GM18517 (cell line): Measurements from ENCODE around the gene LRP1B.
"Not testable (repeated sequence)": the region's sequence is repeated elsewhere in the genome, so short reads cannot be mapped to it uniquely, and the experiment has no call there.

ENCODE experiments used
- ATAC-seq: cut with Tn5 transposase; IDR thresholded peaks from one replicate; pipeline ENCODE4 v1.9.1; 2021; ENCODE audit warnings: mild to moderate bottlenecking, moderate library complexity; ENCODE audit not compliant: unreplicated experiment

Gene LRP1B

DNA sequence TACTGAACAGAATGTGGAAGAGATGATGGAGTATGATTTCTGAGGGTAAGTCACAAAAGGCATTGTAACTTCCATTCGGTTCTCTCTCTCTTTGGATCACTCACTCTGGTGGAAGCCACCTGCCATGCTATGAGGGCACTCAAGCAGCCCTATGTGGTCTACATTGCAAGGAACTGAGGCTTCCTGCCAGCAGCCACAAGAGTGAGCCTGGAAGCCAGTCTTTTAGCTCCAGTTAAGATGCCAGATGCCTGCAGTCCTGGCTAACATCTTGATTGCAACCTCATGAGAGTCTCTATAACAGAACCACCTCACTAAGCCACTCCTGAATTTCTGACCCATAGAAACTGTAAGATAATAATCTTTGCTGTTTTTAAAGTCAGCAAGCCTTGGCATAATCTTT lies 935.7 kb downstream of the LRP1B start:
- no peak for ATAC-seq

- no peak for ATAC-seq
These were observed 943.8 kb downstream of the LRP1B start for GRCh38 chr2:141187075-141187439.

GRCh38 chr2:141186413-141187074 lies 944.3 kb downstream of the LRP1B start:
- ATAC-seq: no peak

DNA sequence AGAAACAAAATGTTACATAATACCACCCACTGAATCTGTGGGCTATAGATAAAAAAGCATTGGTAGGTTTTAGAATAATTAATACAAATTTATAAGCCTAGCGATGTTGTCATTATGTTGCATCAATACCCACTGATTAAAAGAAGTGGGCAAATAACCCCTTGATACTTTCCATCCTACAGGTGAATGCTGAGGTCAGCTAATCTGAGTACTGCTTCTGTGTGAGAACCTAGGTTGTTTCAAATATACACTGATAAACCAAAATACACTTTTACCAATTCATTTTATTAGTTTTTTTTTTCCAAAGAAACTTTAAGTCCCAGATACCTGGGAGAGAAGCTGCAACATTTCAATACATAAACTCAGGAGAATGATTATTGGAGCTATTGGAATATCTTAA lies 948.6 kb downstream of the LRP1B start:
- ATAC-seq: no peak

GRCh38 chr2:141169117-141169516 lies 961.7 kb downstream of the LRP1B start:
- not testable (repeated sequence) for ATAC-seq

GRCh38 chr2:141162314-141162713 lies 968.5 kb downstream of the LRP1B start:
- ATAC-seq: no peak

DNA sequence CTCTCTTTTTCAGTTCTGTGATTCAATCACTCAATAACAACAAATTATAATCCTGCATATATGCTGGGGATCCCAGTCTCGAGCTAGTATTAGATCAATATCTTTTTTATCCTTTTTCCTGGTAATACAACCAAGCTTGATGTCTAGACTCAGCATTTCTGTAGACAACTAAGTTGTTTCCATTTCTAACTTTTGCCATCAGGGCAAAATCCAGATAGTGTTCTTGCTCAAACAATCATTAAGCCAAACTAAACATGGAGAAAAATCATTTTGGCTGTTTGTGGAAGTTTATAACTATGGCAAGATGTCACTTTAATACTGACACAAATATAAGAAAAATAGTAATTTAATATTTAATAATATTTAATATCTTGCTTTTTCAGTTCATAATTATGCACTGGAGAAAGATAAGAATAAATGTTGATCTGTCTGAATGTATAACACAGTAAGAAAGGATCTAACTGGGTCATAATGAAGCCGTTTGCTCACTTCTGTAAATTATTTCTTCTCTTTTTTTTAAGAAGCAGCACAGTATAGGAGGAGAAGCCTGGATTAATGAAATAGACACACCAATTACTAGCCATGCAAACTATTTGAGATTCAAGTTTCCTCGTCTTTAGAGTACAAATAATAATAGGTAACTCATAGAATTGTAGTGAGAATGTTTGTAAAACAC lies 979.1 kb downstream of the LRP1B start:
- no peak for ATAC-seq

DNA sequence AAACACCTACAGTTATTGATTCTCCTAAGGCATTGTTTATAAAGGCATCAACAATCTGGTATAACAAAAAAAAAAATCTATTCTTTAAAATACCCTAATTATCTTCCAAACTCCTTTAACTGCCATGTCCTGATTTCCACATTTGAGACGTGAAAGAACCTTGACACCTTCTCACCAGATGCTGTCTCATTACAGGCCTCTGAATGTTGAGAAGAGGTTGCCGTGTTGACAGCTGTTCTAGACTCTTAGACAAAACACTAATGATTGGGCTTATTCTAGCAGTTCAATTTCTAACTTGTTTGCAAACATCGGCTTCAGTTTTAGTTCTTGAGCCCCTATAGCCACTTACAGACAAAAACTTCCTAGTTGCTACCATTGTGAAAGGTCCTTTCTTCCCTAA lies 988.8 kb downstream of the LRP1B start:
- no peak for ATAC-seq

- no peak for ATAC-seq
These were observed 993.6 kb downstream of the LRP1B start for GRCh38 chr2:141137122-141137693.

- no peak for ATAC-seq
These were observed 996.9 kb downstream of the LRP1B start for GRCh38 chr2:141133883-141134282.

GRCh38 chr2:141125432-141125831 lies 1005.4 kb downstream of the LRP1B start:
- no peak for ATAC-seq

DNA sequence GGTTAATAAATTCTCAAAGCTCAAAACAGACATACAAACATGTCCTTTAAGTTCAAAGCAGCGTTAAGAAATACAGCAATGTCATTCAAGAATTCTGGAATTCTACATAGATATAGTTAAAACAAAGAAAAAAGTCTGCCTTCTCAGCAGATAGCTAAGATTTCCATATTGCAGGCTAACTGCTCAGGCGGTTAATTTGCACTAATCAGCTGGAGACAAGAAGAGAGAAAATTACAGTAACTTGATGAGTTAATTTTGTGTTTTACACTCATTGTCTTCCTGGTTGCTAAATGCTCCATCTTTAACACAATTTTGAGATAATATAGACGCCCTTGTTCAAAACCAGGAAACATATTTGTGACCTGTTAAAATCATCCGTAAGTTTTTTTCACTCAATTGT lies 1012.0 kb downstream of the LRP1B start:
- no peak for ATAC-seq

DNA sequence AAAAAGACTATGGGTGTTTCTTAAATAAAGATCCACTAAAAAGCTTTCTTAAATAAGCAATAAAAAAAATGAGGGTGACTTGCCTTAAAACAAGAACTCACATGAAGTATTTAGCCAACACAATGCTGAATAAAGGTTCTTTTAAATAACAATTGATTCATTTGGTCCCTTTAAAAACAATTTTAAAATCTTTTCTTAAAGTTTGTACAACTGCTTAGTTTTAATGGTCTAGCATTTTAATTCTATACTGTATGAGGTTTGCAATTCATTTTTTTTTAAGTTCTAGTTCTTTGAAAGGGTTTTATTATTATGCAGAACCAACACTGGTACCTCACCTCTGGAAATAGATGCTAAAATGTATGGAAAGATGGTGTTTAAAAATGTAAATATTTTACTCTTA lies 1017.5 kb downstream of the LRP1B start:
- no peak for ATAC-seq

DNA sequence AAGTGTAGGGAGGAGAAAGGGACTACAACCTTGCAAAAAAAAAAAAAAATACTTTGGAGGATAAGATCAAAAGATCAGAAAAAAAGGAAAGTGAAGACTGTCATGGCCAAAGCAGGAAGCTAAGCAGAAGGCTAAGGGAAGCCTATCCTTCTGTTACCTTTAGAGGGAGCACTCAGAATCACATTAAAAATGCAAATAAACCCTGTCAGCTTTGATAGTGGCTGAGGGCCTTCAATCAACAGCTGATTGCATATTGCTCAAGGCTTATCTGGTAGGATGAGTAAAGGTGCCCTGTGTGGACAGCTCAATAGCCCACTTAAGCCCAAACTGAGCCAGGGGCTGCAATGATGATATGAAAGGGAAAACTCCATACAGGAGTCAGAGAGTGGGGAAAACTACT lies 1021.2 kb downstream of the LRP1B start:
- no peak for ATAC-seq

GRCh38 chr2:141105763-141106162 lies 1025.1 kb downstream of the LRP1B start:
- no peak for ATAC-seq

DNA sequence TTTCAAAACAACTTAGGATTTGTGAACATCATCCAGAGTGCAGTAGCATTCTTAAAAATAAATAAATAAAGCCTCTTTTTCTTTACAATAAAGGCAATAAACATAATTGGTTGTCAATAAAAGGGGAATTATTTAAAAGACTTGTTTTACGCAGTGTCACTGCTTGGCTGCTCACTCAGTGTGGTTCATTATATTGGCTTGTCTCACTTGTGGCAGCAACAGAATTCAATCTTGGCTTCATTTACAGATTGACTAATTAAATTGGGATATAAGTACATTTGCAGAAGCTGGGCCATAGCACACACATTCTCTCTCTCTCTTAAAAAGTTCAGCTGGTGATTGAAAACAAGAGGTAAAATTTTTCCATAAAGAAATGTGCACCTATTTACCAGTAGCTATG lies 1027.6 kb downstream of the LRP1B start:
- no peak for ATAC-seq

DNA sequence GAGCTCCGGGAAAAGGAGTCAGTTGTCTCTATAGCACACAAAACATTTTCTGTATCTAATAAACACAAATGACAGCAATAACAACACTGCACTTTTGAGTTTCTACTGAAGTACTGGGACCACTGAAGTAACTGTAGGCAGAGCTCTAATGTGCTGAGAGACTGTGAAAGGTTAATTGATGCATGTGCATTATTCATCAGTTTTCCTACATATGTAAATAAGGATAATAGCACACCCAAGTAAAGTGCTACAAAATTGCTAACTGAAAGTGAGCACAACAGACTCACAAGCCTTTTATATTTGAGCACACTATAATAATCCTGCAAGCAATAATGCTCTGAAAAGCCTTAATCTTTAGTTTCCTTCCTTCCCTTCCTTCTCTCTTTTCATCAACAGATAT lies 1051.6 kb downstream of the LRP1B start:
- ATAC-seq: no peak

- ATAC-seq: no peak
These were observed 1055.1 kb downstream of the LRP1B start for GRCh38 chr2:141075753-141076152.

DNA sequence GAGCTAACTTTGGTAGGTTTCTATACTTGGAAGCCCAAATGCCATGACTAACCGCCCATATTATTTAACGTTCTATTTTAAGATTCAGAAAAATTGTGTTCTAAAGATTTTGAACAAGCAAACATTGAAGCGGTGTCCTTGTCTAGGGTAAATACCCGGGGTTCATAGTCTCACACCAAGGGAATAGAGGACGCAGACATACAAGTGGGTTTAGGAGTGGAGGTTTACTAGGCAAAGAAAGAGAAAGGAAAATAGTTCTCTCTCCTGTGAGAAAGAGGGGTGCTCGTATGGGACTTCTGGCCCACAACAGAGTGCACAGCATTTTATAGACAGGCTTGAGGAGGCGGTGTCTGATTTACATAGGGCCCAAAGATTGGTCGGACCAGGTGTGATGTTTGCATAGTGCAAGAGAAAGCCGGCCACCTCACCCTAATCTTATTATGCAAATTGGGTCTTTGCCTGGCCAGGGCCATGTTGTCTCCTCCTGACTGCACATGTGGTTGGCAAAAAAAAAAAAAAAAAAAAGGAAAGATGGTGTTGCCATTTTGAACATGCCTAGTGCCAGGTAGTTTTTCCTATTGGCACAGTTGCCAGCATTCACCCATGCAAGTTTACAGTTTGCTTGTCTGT lies 1062.6 kb downstream of the LRP1B start:
- ATAC-seq: no peak

DNA sequence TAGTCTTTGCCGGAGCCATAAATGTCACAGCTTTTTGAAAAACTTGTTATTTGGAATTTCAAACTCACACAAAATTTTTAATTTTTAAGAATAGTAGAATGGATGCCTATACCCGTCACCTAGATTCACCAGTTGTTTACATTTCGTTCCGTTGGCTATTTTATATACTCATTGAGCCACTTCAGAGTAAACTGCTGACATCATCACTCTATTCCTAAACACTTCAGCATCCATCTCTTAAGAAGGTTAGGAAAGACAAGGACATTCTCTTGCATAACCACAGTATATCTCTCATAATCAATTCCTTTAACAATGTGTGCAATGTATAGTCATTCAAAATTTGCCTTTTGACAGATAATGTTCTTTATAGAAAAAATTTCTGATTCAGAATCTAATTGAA lies 1065.8 kb downstream of the LRP1B start:
- ATAC-seq: no peak

GRCh38 chr2:141063406-141063805 lies 1067.4 kb downstream of the LRP1B start:
- ATAC-seq: no peak

GRCh38 chr2:141062443-141062842 lies 1068.4 kb downstream of the LRP1B start:
- ATAC-seq: no peak
